Activated gamma-delta T cell treated with Interleukin-2 at 50 U/mL for 16 hours (primary cell): ENCODE measurements around the gene MAML2.

ENCODE experiments used
- DNase-seq: peaks from one replicate; pipeline ENCODE4 v3.0.0-alpha.2; 2020

MAML2 gene

GRCh38 chr11:96316869-96317268 is 26.1 kb downstream of the MAML2 start:
- no peak for DNase-seq

GRCh38 chr11:96315476-96315875 is 27.5 kb downstream of the MAML2 start:
- no peak for DNase-seq

- DNase-seq: no peak
These were observed 28.5 kb downstream of the MAML2 start for GRCh38 chr11:96314326-96315020.

- DNase-seq: no peak
These were observed 29.8 kb downstream of the MAML2 start for GRCh38 chr11:96313163-96313562.

- no peak for DNase-seq
These were observed 31.9 kb downstream of the MAML2 start for GRCh38 chr11:96311120-96311568.

- no peak for DNase-seq
These were observed 32.8 kb downstream of the MAML2 start for GRCh38 chr11:96310236-96310635.

- no peak for DNase-seq
These were observed 33.4 kb downstream of the MAML2 start for GRCh38 chr11:96309643-96310017.

GRCh38 chr11:96309016-96309642 is 33.9 kb downstream of the MAML2 start:
- DNase-seq: no peak

- no peak for DNase-seq
These were observed 35.2 kb downstream of the MAML2 start for GRCh38 chr11:96307776-96308140.

- no peak for DNase-seq
These were observed 35.8 kb downstream of the MAML2 start for GRCh38 chr11:96306933-96307775.

GRCh38 chr11:96306600-96306932 is 36.4 kb downstream of the MAML2 start:
- DNase-seq: no peak

GRCh38 chr11:96306071-96306470 is 36.9 kb downstream of the MAML2 start:
- DNase-seq: no peak

- DNase-seq: no peak
These were observed 39.0 kb downstream of the MAML2 start for GRCh38 chr11:96303980-96304379.

- no peak for DNase-seq
These were observed 39.9 kb downstream of the MAML2 start for GRCh38 chr11:96303064-96303463.

GRCh38 chr11:96301818-96302217 is 41.2 kb downstream of the MAML2 start:
- no peak for DNase-seq

GRCh38 chr11:96299155-96299888 is 43.7 kb downstream of the MAML2 start:
- DNase-seq: no peak

GRCh38 chr11:96295369-96295768 is 47.6 kb downstream of the MAML2 start:
- DNase-seq: no peak

GRCh38 chr11:96294289-96294688 is 48.7 kb downstream of the MAML2 start:
- DNase-seq: no peak

- DNase-seq: no peak
These were observed 49.4 kb downstream of the MAML2 start for GRCh38 chr11:96293598-96294021.

- no peak for DNase-seq
These were observed 49.9 kb downstream of the MAML2 start for GRCh38 chr11:96293109-96293508.

GRCh38 chr11:96292291-96293010 is 50.5 kb downstream of the MAML2 start:
- DNase-seq: no peak

GRCh38 chr11:96290631-96291030 is 52.4 kb downstream of the MAML2 start:
- no peak for DNase-seq

- no peak for DNase-seq
These were observed 53.0 kb downstream of the MAML2 start for GRCh38 chr11:96290031-96290430.
